ENCODE data around the gene LDB3. TPM values are rescaled to one million over a fixed set of nuclear protein-coding genes. Genes with fewer than 3 reads are reported as not detected.

LDB3 gene
- total RNA-seq, 2 experiments from 2014 or later: 0.07 to 0.09 TPM

DNA sequence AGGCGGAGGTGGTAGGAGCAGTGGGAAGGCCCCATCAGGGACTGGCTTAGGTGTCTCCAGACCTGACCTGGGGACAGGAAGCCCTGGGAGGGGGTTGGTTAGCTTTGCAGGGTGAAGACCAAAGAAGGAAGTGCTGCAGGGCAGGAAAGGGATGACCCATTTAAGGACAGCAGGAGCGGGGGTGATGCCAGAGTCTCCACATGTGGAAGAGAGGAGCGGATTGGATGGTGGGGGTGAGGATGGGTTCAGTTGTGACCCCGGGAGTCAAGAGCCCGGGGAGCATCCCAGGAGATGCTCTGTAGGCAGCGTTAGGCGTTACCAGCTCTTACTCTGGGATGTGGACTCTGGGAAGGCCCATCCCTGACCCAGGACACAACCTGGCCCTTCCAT is 3.1 kb upstream of the LDB3 start:
- Mint-ChIP-seq H3K36me3 (ENCODE audit: low read depth) (no peaks in the 10 kb centered on the region), H3K27ac (no peak overlapping the region), H3K9me3 (no peaks in the 10 kb centered on the region), H3K4me1 (ENCODE audit: low read depth) (no peaks in the 10 kb centered on the region), H3K27me3 (no peaks in the 10 kb centered on the region), H3K4me3 (no peak overlapping the region)
- intact Hi-C loops (cut with micrococcal nuclease): no loop called here
- TF ChIP-seq, protein P1, sequence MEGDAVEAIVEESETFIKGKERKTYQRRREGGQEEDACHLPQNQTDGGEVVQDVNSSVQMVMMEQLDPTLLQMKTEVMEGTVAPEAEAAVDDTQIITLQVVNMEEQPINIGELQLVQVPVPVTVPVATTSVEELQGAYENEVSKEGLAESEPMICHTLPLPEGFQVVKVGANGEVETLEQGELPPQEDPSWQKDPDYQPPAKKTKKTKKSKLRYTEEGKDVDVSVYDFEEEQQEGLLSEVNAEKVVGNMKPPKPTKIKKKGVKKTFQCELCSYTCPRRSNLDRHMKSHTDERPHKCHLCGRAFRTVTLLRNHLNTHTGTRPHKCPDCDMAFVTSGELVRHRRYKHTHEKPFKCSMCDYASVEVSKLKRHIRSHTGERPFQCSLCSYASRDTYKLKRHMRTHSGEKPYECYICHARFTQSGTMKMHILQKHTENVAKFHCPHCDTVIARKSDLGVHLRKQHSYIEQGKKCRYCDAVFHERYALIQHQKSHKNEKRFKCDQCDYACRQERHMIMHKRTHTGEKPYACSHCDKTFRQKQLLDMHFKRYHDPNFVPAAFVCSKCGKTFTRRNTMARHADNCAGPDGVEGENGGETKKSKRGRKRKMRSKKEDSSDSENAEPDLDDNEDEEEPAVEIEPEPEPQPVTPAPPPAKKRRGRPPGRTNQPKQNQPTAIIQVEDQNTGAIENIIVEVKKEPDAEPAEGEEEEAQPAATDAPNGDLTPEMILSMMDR (IDR thresholded peaks at IDR 0.05): no peak
- ChIA-PET POLR2A (no interaction called here), CTCF (no interaction called here)
- no peak for DNase-seq
- no peak for ATAC-seq

DNA sequence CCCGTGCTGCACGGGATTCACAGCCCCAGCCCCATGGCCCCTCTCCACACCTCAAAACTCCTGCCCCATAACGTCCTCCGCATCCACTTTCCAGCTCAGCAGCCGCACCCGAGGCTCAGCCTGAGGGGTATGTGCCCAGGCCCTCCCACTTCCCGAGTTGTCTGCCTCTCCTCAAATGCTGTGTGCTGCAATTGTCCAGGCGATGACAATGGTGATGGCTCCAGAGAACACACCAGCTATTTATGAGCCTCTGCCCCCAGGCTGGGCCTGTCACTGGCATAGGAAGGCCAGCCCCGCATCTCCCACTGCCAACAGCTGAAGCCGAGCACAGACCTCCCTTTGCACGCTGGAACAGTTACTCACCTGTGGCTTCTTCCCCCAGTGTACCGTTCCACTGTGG is 2.4 kb upstream of the LDB3 start:
- TF ChIP-seq, protein P1 (IDR thresholded peaks at IDR 0.05): no peak
- Mint-ChIP-seq H3K4me1 (ENCODE audit: low read depth) (no peaks in the 10 kb centered on the region), H3K36me3 (ENCODE audit: low read depth) (no peaks in the 10 kb centered on the region), H3K9me3 (no peaks in the 10 kb centered on the region), H3K27me3 (no peaks in the 10 kb centered on the region), H3K4me3 (no peak overlapping the region), H3K27ac (no peak overlapping the region)
- ATAC-seq (no peak), DNase-seq (no peak)
- intact Hi-C loops (cut with micrococcal nuclease): no loop called here
- POLR2A ChIA-PET: no interaction called here
- CTCF ChIA-PET: no interaction called here

DNA sequence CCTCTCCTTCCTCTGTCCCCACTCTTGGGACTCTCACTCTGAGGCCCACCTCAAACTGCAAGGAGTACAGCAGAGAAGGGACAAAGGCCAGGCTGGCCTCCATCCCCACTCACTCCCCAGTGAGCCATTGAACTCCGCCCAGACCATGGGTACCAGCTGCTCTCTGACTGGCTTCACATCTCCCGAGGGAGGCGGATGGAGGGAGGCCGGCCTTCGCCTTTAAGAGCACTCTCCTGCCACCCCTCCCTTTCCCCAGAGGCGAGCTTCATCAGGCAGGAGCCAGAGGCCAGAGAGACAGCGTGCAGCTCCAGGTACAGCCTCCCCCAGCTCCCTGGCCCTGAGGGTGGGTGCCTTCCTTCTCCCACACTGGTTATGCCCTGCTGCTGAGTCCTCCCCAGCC is 1.8 kb upstream of the LDB3 start:
- Mint-ChIP-seq H3K36me3 (ENCODE audit: low read depth) (no peaks in the 10 kb centered on the region), H3K27ac (no peak overlapping the region), H3K9me3 (no peaks in the 10 kb centered on the region), H3K27me3 (no peaks in the 10 kb centered on the region), H3K4me1 (ENCODE audit: low read depth) (no peaks in the 10 kb centered on the region), H3K4me3 (no peak overlapping the region)
- DNase-seq (no peak), ATAC-seq (no peak)
- intact Hi-C loops (cut with micrococcal nuclease): no loop called here
- TF ChIP-seq, protein P1 (IDR thresholded peaks at IDR 0.05): no peak
- ChIA-PET CTCF (no interaction called here), POLR2A (no interaction called here)

DNA sequence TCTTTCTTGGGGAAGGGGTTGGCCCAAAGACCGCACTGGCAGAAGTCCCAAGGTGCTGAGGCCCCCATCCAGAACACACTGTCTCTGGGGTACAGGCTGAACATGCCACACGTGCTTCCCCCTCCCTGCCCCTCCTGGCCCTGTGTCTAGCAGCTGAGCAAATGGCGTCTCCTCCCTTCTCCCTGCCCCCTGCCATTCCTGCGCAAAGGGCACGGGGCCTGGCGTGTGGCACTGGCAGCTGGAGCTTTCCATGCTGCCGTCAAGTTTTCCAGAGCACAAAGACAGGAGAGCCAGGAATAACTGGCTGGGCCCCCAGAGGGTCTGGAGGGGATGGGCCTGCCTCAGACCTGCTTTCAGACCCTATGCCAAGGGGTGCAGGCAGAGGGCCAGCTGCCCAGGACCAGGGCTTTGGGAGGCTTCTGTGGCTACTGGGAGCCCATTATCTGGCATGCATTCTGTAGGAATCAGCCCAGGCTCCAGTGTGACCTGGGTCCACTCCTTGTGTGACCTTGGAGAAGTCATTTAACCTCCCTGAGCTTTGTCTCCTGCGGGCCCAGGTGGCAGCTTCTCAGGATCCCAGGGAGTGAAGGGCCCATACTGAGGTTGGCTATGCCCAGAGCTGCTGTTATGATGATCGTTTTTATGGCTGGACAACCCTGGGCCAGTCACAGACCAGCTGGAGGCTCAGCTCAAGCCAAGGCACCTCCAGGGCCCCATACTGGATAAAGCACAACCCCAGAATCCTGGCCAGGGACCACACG is 710 bp upstream of the LDB3 start:
- intact Hi-C loops (cut with micrococcal nuclease): no loop called here
- no peaks in the 10 kb centered on the region for H3K4me1 Mint-ChIP-seq (ENCODE audit: low read depth)
- ChIA-PET CTCF (no interaction called here), POLR2A (no interaction called here)
- H3K27ac Mint-ChIP-seq: no peak overlapping the region
- no peak overlapping the region for H3K4me3 Mint-ChIP-seq
- DNase-seq: no peak
- TF ChIP-seq, protein P1 (IDR thresholded peaks at IDR 0.05): no peak
- H3K27me3 Mint-ChIP-seq: no peaks in the 10 kb centered on the region
- ATAC-seq: no peak
- no peaks in the 10 kb centered on the region for H3K9me3 Mint-ChIP-seq
- H3K36me3 Mint-ChIP-seq (ENCODE audit: low read depth): no peaks in the 10 kb centered on the region

DNA sequence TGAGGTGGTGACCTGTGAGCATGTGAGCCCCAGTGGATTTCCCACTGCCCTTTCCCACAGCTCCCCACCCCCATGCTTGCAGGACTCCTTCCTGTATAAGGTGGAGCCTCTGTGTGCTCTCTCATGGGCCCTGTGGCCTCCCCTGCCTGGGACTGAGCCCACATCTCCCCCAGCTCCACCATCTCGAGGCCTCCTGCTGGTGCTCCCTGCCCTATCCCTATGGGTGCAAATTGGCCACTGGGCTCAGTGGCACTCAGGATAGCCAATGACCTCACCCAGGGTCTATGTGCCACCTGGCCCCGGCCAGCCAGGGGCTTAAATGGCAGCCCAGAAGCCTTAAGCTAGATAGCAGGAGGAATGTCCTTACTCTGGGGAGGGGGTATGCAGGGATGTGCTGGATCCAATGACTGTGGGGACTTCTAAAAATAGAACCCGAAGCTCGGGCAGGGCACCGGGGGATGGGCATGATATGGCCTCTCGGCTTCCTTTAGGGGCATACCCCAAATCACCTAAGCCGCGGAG is 2.0 kb downstream of the LDB3 start:
- POLR2A ChIA-PET: no interaction called here

More for the DNA sequence above, 2.0 kb downstream of the LDB3 start:
- Mint-ChIP-seq H3K27me3 (no peaks in the 10 kb centered on the region), H3K9me3 (no peaks in the 10 kb centered on the region), H3K27ac (no peak overlapping the region), H3K4me3 (no peak overlapping the region), H3K4me1 (ENCODE audit: low read depth) (no peaks in the 10 kb centered on the region), H3K36me3 (ENCODE audit: low read depth) (no peaks in the 10 kb centered on the region)
- CTCF ChIA-PET: no interaction called here
- ATAC-seq (no peak), DNase-seq (no peak)
- TF ChIP-seq, protein P1 (IDR thresholded peaks at IDR 0.05): no peak
- intact Hi-C loops (cut with micrococcal nuclease): no loop called here

All from activated CD8-positive, alpha-beta T cell treated with anti-CD3 and anti-CD28 coated beads for 36 hours (primary cell).